Caco-2 (cell line): ENCODE data around the gene VSIR. TPM values are rescaled to one million over a fixed set of nuclear protein-coding genes. Genes with fewer than 3 reads are reported as not detected.

Source experiments
- BruUV-seq: library from RNA; stranded (reverse); fragments of 400-500 nt; replicated peaks from 2 replicates; lab custom pipeline; 2021; lab: Mats Ljungman, UMichigan
- CTCF ChIA-PET: fragments of 300-600 bp; sonication (Branson Sonifier 250); formaldehyde crosslinking; loops from one replicate; lab custom pipeline; 2022; ENCODE audit warnings: antibody characterized with exemption; lab: Charles Lee
- POLR2A ChIA-PET: fragments of 300-600 bp; sonication (Branson Sonifier 250); formaldehyde crosslinking; loops from one replicate; lab custom pipeline; 2022; ENCODE audit warnings: antibody characterized with exemption; lab: Charles Lee
- DNase-seq, 2 experiments: peaks; one replicate each; pipeline versions ENCODE4 v3.0.0 to v3.0.0-alpha.2; 2020 to 2022
- H3K27me3 ChIP-seq: replicated peaks from 2 replicates; pipeline ENCODE4 v1.6.0; 2011; ENCODE audit warnings: low read length; ENCODE audit not compliant: control insufficient read depth, insufficient read depth
- H3K36me3 ChIP-seq: 2 replicates; pipeline ENCODE4 v1.5.1; 2011; ENCODE audit warnings: low read length; ENCODE audit not compliant: control insufficient read depth, insufficient read depth
- H3K4me1 ChIP-seq: fragments of 250-450 bp; sonication (Bioruptor Pico); 2 replicates; pipeline ENCODE4 v1.5.1; 2020; ENCODE audit warnings: mild to moderate bottlenecking
- H3K4me3 ChIP-seq: 2 replicates; pipeline ENCODE4 v1.5.1; 2011; ENCODE audit warnings: low read depth, mild to moderate bottlenecking, control low read depth, low read length
- H3K9me3 ChIP-seq: fragments of 250-450 bp; sonication (Bioruptor Pico); 2 replicates; pipeline ENCODE4 v1.5.1; 2020; ENCODE audit warnings: mild to moderate bottlenecking, moderate library complexity
- H3K27ac Mint-ChIP-seq: one replicate; pipeline ENCODE4 v1.8.0; 2022; ENCODE audit warnings: mixed read lengths; ENCODE audit not compliant: unreplicated experiment
- H3K27me3 Mint-ChIP-seq: one replicate; pipeline ENCODE4 v1.8.0; 2022; ENCODE audit warnings: mixed read lengths; ENCODE audit not compliant: insufficient read depth, unreplicated experiment
- H3K36me3 Mint-ChIP-seq: one replicate; pipeline ENCODE4 v1.8.0; 2022; ENCODE audit warnings: mild to moderate bottlenecking, mixed read lengths; ENCODE audit not compliant: insufficient read depth, unreplicated experiment
- H3K4me1 Mint-ChIP-seq: one replicate; pipeline ENCODE4 v1.8.0; 2022; ENCODE audit warnings: low read depth, mixed read lengths; ENCODE audit not compliant: unreplicated experiment
- H3K4me3 Mint-ChIP-seq: one replicate; pipeline ENCODE4 v1.8.0; 2022; ENCODE audit warnings: mild to moderate bottlenecking, moderate library complexity, mixed read lengths; ENCODE audit not compliant: unreplicated experiment
- H3K9me3 Mint-ChIP-seq: one replicate; pipeline ENCODE4 v1.8.0; 2022; ENCODE audit warnings: mixed read lengths; ENCODE audit not compliant: unreplicated experiment
- intact Hi-C: fragments of 100-400 bp; cut with micrococcal nuclease; formaldehyde crosslinking; loops from one replicate; pipeline ENCODE4 v1.10.0; 2022; ENCODE audit not compliant: unreplicated experiment
- total RNA-seq: library from RNA; stranded (reverse); gene quantifications from 2 replicates; pipeline ENCODE4 v1.2.3, GENCODE V29; 2022
- TF ChIP-seq, protein P1 (sequence below), 2 experiments: fragments of 200-600 bp in 1 of 2; IDR thresholded peaks; 1 replicate in 1 of 2; 2 replicates in 1 of 2; pipeline versions ENCODE4 v1.5.1 to v1.8.0; 2011 to 2022; ENCODE audit warnings: antibody characterized with exemption in 1 of 2, control low read depth in 1 of 2, inconsistent platforms in 1 of 2, low read depth in 1 of 2, low read length in 1 of 2, mild to moderate bottlenecking in 1 of 2, moderate library complexity in 1 of 2; ENCODE audit not compliant: insufficient read depth in 1 of 2, severe bottlenecking in 1 of 2, unreplicated experiment in 1 of 2

Gene VSIR
- total RNA-seq, 1 experiment from 2014 or later, result 44.0 TPM

DNA sequence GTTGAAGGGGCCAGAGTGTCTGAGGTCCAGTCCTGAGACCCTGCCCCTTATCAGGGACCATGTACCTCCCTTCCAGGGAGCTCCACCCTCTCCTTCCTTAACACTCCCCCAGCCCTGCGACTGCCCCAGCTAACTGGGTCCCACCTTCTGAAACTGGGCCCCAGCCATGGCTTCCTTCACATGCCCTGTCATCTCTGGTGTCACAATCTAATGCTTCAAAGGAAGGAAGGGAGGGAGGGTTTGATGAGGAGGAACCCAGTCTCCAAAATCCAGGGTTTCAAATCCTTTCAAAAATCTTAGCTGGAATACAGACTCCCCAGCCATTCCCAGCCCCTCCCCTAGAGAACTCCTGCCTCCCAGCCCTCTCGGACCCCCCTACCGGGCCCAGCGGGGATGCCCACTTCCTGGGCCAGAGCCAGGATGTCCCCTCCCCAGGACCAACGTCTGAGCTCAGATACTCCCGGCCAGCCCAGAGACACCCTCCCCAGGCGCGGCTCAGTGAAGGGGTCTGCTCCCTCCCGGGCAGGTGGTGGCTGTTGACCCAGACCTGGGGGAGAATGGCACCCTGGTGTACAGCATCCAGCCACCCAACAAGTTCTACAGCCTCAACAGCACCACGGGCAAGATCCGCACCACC, 71.7 kb downstream of the VSIR start:
- Histone ChIP-seq H3K4me1 (no peaks in the 10 kb centered on the region), H3K36me3 (no peaks in the 10 kb centered on the region), H3K4me3 (no peak overlapping the region), H3K9me3 (no peaks in the 10 kb centered on the region), H3K27me3 (no peaks in the 10 kb centered on the region)
- ChIA-PET CTCF (interaction anchor here (0.8 to 1.4 kb wide), 2 partner anchors 317 to 1828 kb away, joined by 3 read pairs; no protein-coding TSS in a partner anchor), POLR2A (no interaction called here)
- no peak overlapping the region for H3K4me3 Mint-ChIP-seq
- no peak for DNase-seq
- TF ChIP-seq, protein P1, sequence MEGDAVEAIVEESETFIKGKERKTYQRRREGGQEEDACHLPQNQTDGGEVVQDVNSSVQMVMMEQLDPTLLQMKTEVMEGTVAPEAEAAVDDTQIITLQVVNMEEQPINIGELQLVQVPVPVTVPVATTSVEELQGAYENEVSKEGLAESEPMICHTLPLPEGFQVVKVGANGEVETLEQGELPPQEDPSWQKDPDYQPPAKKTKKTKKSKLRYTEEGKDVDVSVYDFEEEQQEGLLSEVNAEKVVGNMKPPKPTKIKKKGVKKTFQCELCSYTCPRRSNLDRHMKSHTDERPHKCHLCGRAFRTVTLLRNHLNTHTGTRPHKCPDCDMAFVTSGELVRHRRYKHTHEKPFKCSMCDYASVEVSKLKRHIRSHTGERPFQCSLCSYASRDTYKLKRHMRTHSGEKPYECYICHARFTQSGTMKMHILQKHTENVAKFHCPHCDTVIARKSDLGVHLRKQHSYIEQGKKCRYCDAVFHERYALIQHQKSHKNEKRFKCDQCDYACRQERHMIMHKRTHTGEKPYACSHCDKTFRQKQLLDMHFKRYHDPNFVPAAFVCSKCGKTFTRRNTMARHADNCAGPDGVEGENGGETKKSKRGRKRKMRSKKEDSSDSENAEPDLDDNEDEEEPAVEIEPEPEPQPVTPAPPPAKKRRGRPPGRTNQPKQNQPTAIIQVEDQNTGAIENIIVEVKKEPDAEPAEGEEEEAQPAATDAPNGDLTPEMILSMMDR (IDR thresholded peaks at IDR 0.05; ENCODE audit: insufficient read depth in 1 of 2, low read depth in 1 of 2, low read length in 1 of 2, severe bottlenecking in 1 of 2, unreplicated experiment in 1 of 2), result no peak
- no peaks in the 10 kb centered on the region for H3K4me1 Mint-ChIP-seq
- intact Hi-C loops, result no loop called here
- no peak overlapping the region for H3K27ac Mint-ChIP-seq
- H3K36me3 Mint-ChIP-seq, result no peaks in the 10 kb centered on the region
- H3K27me3 Mint-ChIP-seq, result peaks cover 4% of the 10 kb centered on the region
- BruUV-seq, result no TSS peak
- no peaks in the 10 kb centered on the region for H3K9me3 Mint-ChIP-seq

- Histone ChIP-seq H3K4me1 (no peaks in the 10 kb centered on the region), H3K9me3 (no peaks in the 10 kb centered on the region), H3K36me3 (no peaks in the 10 kb centered on the region), H3K27me3 (no peaks in the 10 kb centered on the region), H3K4me3 (no peak overlapping the region)
- no peak for DNase-seq
- ChIA-PET CTCF (interaction anchor here (1.4 kb wide), 1 partner anchor 317 kb away, joined by 3 read pairs; no protein-coding TSS in a partner anchor), POLR2A (no interaction called here)
- peaks cover 4% of the 10 kb centered on the region for H3K27me3 Mint-ChIP-seq
- no peaks in the 10 kb centered on the region for H3K36me3 Mint-ChIP-seq
- H3K4me1 Mint-ChIP-seq, result no peaks in the 10 kb centered on the region
- no peak overlapping the region for H3K4me3 Mint-ChIP-seq
- H3K9me3 Mint-ChIP-seq, result no peaks in the 10 kb centered on the region
- TF ChIP-seq, protein P1 (IDR thresholded peaks at IDR 0.05; ENCODE audit: insufficient read depth in 1 of 2, low read depth in 1 of 2, low read length in 1 of 2, severe bottlenecking in 1 of 2, unreplicated experiment in 1 of 2), result no peak
- intact Hi-C loops, result no loop called here
- no TSS peak for BruUV-seq
- H3K27ac Mint-ChIP-seq, result no peak overlapping the region
These were observed 72.5 kb downstream of the VSIR start for GRCh38 chr10:71700731-71701368.

GRCh38 chr10:71698737-71699136, 74.6 kb downstream of the VSIR start:
- Mint-ChIP-seq H3K9me3 (no peaks in the 10 kb centered on the region), H3K27ac (no peak overlapping the region), H3K4me3 (no peak overlapping the region), H3K27me3 (peaks cover 4% of the 10 kb centered on the region), H3K36me3 (no peaks in the 10 kb centered on the region), H3K4me1 (no peaks in the 10 kb centered on the region)
- Histone ChIP-seq H3K4me3 (no peak overlapping the region), H3K4me1 (no peaks in the 10 kb centered on the region), H3K9me3 (no peaks in the 10 kb centered on the region), H3K36me3 (no peaks in the 10 kb centered on the region), H3K27me3 (no peaks in the 10 kb centered on the region)
- TF ChIP-seq, protein P1 (IDR thresholded peaks at IDR 0.05; ENCODE audit: insufficient read depth in 1 of 2, low read depth in 1 of 2, low read length in 1 of 2, severe bottlenecking in 1 of 2, unreplicated experiment in 1 of 2), result no peak
- CTCF ChIA-PET, result interaction anchor here (0.6 to 3.8 kb wide), 9 partner anchors 8 to 315 kb away, joined by 3 to 56 read pairs (median 10); partner anchors contain the start of genes CDH23 and VSIR
- intact Hi-C loops, result loop anchor here (5.0 kb wide), 1 partner anchor 91 kb away; no protein-coding TSS in a partner anchor
- POLR2A ChIA-PET, result no interaction called here
- DNase-seq, result no peak
- no TSS peak for BruUV-seq
